Ishikawa (cell line): ENCODE data around the gene OAT.

Source experiments
- CEBPB ChIP-seq: IDR thresholded peaks from 2 replicates; pipeline ENCODE4 v1.6.1; 2012
- CREB1 ChIP-seq: IDR thresholded peaks from 2 replicates; pipeline ENCODE4 v1.6.1; 2012; ENCODE audit warnings: low read depth
- EGR1 ChIP-seq: IDR thresholded peaks from 2 replicates; pipeline ENCODE4 v1.6.1; 2012
- EP300 ChIP-seq: IDR thresholded peaks from 2 replicates; pipeline ENCODE4 v1.6.1; 2012; ENCODE audit warnings: borderline replicate concordance
- FOXM1 ChIP-seq: IDR thresholded peaks from 2 replicates; pipeline ENCODE4 v1.6.1; 2012; ENCODE audit warnings: low read depth, borderline replicate concordance
- MAX ChIP-seq: IDR thresholded peaks from 2 replicates; pipeline ENCODE4 v1.6.1; 2012
- NFIC ChIP-seq: IDR thresholded peaks from 2 replicates; pipeline ENCODE4 v1.6.1; 2012
- RAD21 ChIP-seq: IDR thresholded peaks from 2 replicates; pipeline ENCODE4 v1.6.1; 2012; ENCODE audit warnings: low read depth
- REST ChIP-seq: IDR thresholded peaks from 2 replicates; pipeline ENCODE4 v1.6.1; 2012; ENCODE audit warnings: low read depth, mild to moderate bottlenecking
- TAF1 ChIP-seq: IDR thresholded peaks from 2 replicates; pipeline ENCODE4 v1.6.1; 2012; ENCODE audit warnings: low read depth, mild to moderate bottlenecking
- TCF12 ChIP-seq: IDR thresholded peaks from 2 replicates; pipeline ENCODE4 v1.6.1; 2012; ENCODE audit warnings: low read depth
- TEAD4 ChIP-seq: IDR thresholded peaks from 2 replicates; pipeline ENCODE4 v1.6.1; 2012
- USF1 ChIP-seq: IDR thresholded peaks from 2 replicates; pipeline ENCODE4 v1.6.1; 2012
- YY1 ChIP-seq: IDR thresholded peaks from 2 replicates; pipeline ENCODE4 v1.6.1; 2012; ENCODE audit warnings: low read depth
- ZBTB7A ChIP-seq: IDR thresholded peaks from 2 replicates; pipeline ENCODE4 v1.6.1; 2012; ENCODE audit warnings: low read depth

The OAT gene

GRCh38 chr10:124418726-124419501 is at the start of gene OAT:
Gene OAT, minus strand, starts transcription at chr10:124418923. Its CDS starts 6,752 bp downstream, at chr10:124412171.
- peak; percentile 91 for TF ChIP-seq TAF1
- peak; percentile 6; the same call in 1 of the 2 replicates for TF ChIP-seq TEAD4
- TF ChIP-seq TCF12, result peak; percentile 49; the same call in 1 of the 2 replicates
- peak; percentile 62 for TF ChIP-seq CREB1
- TF ChIP-seq EP300, result peak; percentile 40; the same call in 1 of the 2 replicates
- TF ChIP-seq REST, result no peak; the same call in 1 of the 2 replicates
- 0 out of 2 replicates have a peak, but pooled peaks have one; percentile 14 for TF ChIP-seq CEBPB
- TF ChIP-seq MAX, result peak; percentile 91
- no peak for TF ChIP-seq FOXM1
- TF ChIP-seq NFIC, result no peak; the same call in none of the 2 replicates
- TF ChIP-seq YY1, result peak; percentile 71
- no peak; the same call in 1 of the 2 replicates for TF ChIP-seq ZBTB7A
- TF ChIP-seq EGR1, result peak; percentile 25; the same call in 1 of the 2 replicates
- TF ChIP-seq USF1, result peak; percentile 32; the same call in 1 of the 2 replicates
- TF ChIP-seq RAD21, result no peak

- TF ChIP-seq RAD21 (no peak), TAF1 (no peak), EP300 (no peak), EGR1 (no peak), REST (no peak), ZBTB7A (no peak), CREB1 (no peak), NFIC (no peak), CEBPB (no peak), TCF12 (no peak), MAX (no peak)
These were observed 48.4 kb upstream of the OAT start for GRCh38 chr10:124467165-124467564.

- no peak for TF ChIP-seq YY1
- TF ChIP-seq RAD21, result no peak
- TF ChIP-seq FOXM1, result no peak
- no peak for TF ChIP-seq TEAD4
- no peak for TF ChIP-seq NFIC
- TF ChIP-seq USF1, result no peak
- TF ChIP-seq ZBTB7A, result no peak
- TF ChIP-seq EP300, result no peak
- TF ChIP-seq REST, result no peak
- TF ChIP-seq EGR1, result no peak
- TF ChIP-seq CEBPB, result no peak
- TF ChIP-seq CREB1, result no peak
- TF ChIP-seq TCF12, result no peak
- no peak for TF ChIP-seq TAF1
- no peak for TF ChIP-seq MAX
These were observed 47.2 kb upstream of the OAT start for GRCh38 chr10:124465777-124466488.
